SU-DHL-6 (cell line): ENCODE data around the gene UPK3A.

Source experiments
- H2AFZ ChIP-seq: fragments of 200-600 bp; sonication (generic); 2 replicates; pipeline ENCODE4 v1.6.1; 2014; ENCODE audit warnings: low read depth, mild to moderate bottlenecking, moderate library complexity, mixed read lengths, antibody characterized with exemption, low read length; ENCODE audit not compliant: severe bottlenecking
- H3F3A ChIP-seq: fragments of 200-600 bp; shearing (Covaris generic); 2 replicates; pipeline ENCODE4 v1.6.0; 2016; ENCODE audit warnings: antibody characterized with exemption, mild to moderate bottlenecking; ENCODE audit not compliant: insufficient read depth
- H3K27ac ChIP-seq: fragments of 200-600 bp; sonication (generic); 2 replicates; pipeline ENCODE4 v1.5.1; 2016; ENCODE audit warnings: low read depth, mild to moderate bottlenecking, low read length, moderate library complexity, mixed read lengths
- H3K27me3 ChIP-seq: fragments of 200-600 bp; sonication (generic), shearing (Covaris generic); 2 replicates; pipeline ENCODE4 v1.6.0; 2014; ENCODE audit warnings: mild to moderate bottlenecking, low read length
- H3K36me3 ChIP-seq: fragments of 200-600 bp; sonication (generic); 2 replicates; pipeline ENCODE4 v1.6.1; 2014; ENCODE audit warnings: mild to moderate bottlenecking, low read length, mixed read lengths
- H3K4me2 ChIP-seq: fragments of 300-600, 200-600 bp; shearing (Covaris generic), sonication (generic); 2 replicates; pipeline ENCODE4 v1.6.0; 2014; ENCODE audit warnings: low read length, low read depth, mild to moderate bottlenecking; ENCODE audit not compliant: poor library complexity, severe bottlenecking
- H3K4me3 ChIP-seq: fragments of 200-600 bp; sonication (generic); 2 replicates; pipeline ENCODE4 v1.5.1; 2014; ENCODE audit warnings: antibody characterized with exemption, low read length, mild to moderate bottlenecking, mixed read lengths; ENCODE audit not compliant: insufficient read depth, poor library complexity, severe bottlenecking
- H3K79me2 ChIP-seq: fragments of 200-600 bp; sonication (generic); 2 replicates; pipeline ENCODE4 v1.6.1; 2014; ENCODE audit warnings: mild to moderate bottlenecking, low read length, moderate library complexity; ENCODE audit not compliant: insufficient read depth
- H3K9ac ChIP-seq: fragments of 200-600 bp; sonication (generic); 2 replicates; pipeline ENCODE4 v1.7.0; 2014; ENCODE audit warnings: mild to moderate bottlenecking, low read length
- H3K9me2 ChIP-seq: fragments of 200-600 bp; sonication (generic); replicated peaks from 2 replicates; pipeline ENCODE4 v1.6.1; 2014; ENCODE audit warnings: low read length; ENCODE audit not compliant: insufficient read depth
- H3K9me3 ChIP-seq: fragments of 200-600 bp; sonication (generic); 2 replicates; pipeline ENCODE4 v1.6.1; 2014; ENCODE audit warnings: low read length, mixed read lengths; ENCODE audit not compliant: insufficient read depth
- H4K20me1 ChIP-seq: fragments of 200-600 bp; sonication (generic); 2 replicates; pipeline ENCODE4 v1.6.1; 2014; ENCODE audit warnings: low read depth, mild to moderate bottlenecking, antibody characterized with exemption, low read length, moderate library complexity, mixed read lengths
- EZH2phosphoT487 ChIP-seq: fragments of 200-600 bp; sonication (generic), shearing (Covaris generic); conservative IDR thresholded peaks from 2 replicates; pipeline ENCODE4 v1.6.1; 2018; ENCODE audit warnings: mild to moderate bottlenecking, antibody characterized with exemption, low read length, moderate library complexity, mixed read lengths
- TF ChIP-seq, protein P1 (sequence below): fragments of 200-600 bp; sonication (generic); IDR thresholded peaks from one replicate; pipeline ENCODE4 v1.5.1; 2017; ENCODE audit warnings: antibody characterized with exemption, mild to moderate bottlenecking, low read length, moderate library complexity; ENCODE audit not compliant: insufficient read depth, poor library complexity, severe bottlenecking

Gene UPK3A

DNA sequence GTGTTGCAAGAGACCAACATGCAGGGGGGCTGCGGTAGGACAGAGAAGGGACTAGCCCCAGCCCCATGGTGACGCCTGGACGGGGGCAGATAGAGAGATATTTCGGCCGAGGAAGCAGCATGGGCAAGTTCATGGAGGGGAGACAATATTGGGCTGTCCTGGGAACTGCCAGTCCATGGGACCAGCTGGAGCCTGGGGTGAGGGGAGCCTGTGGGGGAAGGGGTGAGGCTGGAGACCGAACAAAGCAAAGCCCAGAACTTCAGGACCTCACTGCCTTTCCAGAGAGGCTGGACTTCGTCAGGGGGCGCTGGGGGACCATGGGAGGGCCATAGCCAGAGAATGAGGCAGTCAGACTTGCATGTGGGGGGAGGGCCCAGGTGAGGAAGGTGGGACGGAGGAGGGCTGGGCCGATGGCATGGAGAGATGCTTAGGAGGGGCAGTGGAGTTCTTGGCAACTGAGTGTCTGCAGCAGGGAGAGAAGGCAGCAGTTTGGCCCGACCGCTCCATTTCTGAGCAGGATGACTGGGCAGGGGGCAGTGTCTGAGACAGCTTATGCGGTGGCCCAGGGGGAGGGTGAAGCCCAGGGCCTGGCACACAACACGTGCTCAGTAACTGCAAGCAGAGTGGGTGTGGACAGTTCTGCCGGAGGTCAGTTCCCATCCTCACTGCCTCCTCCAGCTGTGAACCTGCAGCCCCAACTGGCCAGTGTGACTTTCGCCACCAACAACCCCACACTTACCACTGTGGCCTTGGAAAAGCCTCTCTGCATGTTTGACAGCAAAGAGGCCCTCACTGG, 712 bp downstream of the UPK3A start:
- TF ChIP-seq, protein P1, sequence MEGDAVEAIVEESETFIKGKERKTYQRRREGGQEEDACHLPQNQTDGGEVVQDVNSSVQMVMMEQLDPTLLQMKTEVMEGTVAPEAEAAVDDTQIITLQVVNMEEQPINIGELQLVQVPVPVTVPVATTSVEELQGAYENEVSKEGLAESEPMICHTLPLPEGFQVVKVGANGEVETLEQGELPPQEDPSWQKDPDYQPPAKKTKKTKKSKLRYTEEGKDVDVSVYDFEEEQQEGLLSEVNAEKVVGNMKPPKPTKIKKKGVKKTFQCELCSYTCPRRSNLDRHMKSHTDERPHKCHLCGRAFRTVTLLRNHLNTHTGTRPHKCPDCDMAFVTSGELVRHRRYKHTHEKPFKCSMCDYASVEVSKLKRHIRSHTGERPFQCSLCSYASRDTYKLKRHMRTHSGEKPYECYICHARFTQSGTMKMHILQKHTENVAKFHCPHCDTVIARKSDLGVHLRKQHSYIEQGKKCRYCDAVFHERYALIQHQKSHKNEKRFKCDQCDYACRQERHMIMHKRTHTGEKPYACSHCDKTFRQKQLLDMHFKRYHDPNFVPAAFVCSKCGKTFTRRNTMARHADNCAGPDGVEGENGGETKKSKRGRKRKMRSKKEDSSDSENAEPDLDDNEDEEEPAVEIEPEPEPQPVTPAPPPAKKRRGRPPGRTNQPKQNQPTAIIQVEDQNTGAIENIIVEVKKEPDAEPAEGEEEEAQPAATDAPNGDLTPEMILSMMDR: no peak
- no peak for TF ChIP-seq EZH2phosphoT487
- Histone ChIP-seq H3K9ac (no peak overlapping the region), H3K4me3 (no peak overlapping the region), H3F3A (no peaks in the 10 kb centered on the region), H3K27ac (no peak overlapping the region), H3K9me3 (no peaks in the 10 kb centered on the region), H4K20me1 (no peaks in the 10 kb centered on the region), H3K79me2 (no peaks in the 10 kb centered on the region), H2AFZ (no peak overlapping the region), H3K36me3 (no peaks in the 10 kb centered on the region), H3K27me3 (no peaks in the 10 kb centered on the region), H3K4me2 (no peak overlapping the region), H3K9me2 (no peaks in the 10 kb centered on the region)

DNA sequence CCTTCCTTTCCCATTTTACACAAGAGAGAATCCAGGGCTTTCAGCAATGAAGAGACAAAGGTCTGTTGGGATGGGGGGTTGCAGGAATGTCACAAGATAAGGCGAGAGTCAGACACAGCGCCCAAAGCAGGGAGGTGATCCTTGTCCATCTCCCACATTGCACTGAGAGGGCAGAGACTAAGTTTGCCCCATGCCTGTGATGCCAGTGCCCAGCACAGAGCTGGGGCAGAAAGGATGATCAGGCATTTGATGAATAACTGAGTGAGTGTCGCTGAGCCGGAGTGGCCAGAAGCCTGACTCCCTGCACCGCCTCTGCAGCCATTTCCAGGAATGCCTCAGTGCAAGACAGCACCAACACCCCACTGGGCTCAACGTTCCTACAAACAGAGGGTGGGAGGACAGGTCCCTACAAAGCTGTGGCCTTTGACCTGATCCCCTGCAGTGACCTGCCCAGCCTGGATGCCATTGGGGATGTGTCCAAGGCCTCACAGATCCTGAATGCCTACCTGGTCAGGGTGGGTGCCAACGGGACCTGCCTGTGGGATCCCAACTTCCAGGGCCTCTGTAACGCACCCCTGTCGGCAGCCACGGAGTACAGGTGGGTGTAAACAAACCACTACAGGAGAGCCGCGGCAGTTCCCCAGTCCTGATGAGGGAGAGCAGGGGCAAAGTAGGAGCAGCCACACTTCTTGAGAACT, 2.3 kb downstream of the UPK3A start:
- Histone ChIP-seq H4K20me1 (no peaks in the 10 kb centered on the region), H3K9me3 (no peaks in the 10 kb centered on the region), H3K27ac (no peak overlapping the region), H3K79me2 (no peaks in the 10 kb centered on the region), H3K27me3 (no peaks in the 10 kb centered on the region), H3K9ac (no peak overlapping the region), H3F3A (no peaks in the 10 kb centered on the region), H2AFZ (no peak overlapping the region), H3K9me2 (no peaks in the 10 kb centered on the region), H3K4me2 (no peak overlapping the region), H3K36me3 (no peaks in the 10 kb centered on the region), H3K4me3 (no peak overlapping the region)
- TF ChIP-seq, protein P1: no peak
- no peak for TF ChIP-seq EZH2phosphoT487

DNA sequence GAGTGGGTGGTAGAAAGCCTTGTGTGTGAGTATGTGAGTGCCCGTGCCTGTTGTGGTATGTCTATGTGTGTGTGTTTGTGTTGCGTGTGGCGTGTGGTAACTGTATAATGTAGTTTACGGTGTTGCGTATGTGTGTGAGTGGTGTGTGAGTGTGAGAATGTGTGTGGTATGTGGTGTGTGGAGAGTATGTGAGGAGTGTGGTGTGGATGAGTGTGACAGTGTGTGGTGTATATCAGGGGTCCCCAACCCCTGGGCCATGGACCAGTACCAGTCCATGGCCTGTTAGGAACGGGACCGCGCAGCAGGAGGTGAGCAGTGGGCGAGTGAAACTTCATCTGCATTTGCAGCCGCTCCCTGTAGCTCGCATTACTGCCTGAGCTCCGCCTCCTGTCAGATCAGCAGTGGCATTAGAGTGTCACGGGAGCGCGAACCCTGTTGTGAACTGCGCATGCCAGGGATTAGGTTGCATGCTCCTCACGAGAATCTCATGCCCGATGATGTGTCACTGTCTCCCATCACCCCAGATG, 5.7 kb downstream of the UPK3A start:
- TF ChIP-seq, protein P1: no peak
- TF ChIP-seq EZH2phosphoT487: no peak
- H3K36me3 ChIP-seq: no peaks in the 10 kb centered on the region
- no peak overlapping the region for H3K27ac ChIP-seq
- no peaks in the 10 kb centered on the region for H3K79me2 ChIP-seq
- no peaks in the 10 kb centered on the region for H3K9me3 ChIP-seq
- no peaks in the 10 kb centered on the region for H3K9me2 ChIP-seq
- no peak overlapping the region for H3K9ac ChIP-seq
- no peaks in the 10 kb centered on the region for H3F3A ChIP-seq
- no peak overlapping the region for H3K4me2 ChIP-seq
- H3K4me3 ChIP-seq: no peak overlapping the region
- H4K20me1 ChIP-seq: no peaks in the 10 kb centered on the region
- H3K27me3 ChIP-seq: no peaks in the 10 kb centered on the region
- H2AFZ ChIP-seq: no peak overlapping the region
